ENCODE results near the gene HEATR9. TPM values are rescaled to one million over a fixed set of nuclear protein-coding genes. Genes with fewer than 3 reads are reported as not detected.

The HEATR9 gene
- total and polyA plus RNA-seq, 2 donors (not counting 1 experiment from before 2014, with no cell fraction given) = 0.06 TPM; not detected in 1

DNA sequence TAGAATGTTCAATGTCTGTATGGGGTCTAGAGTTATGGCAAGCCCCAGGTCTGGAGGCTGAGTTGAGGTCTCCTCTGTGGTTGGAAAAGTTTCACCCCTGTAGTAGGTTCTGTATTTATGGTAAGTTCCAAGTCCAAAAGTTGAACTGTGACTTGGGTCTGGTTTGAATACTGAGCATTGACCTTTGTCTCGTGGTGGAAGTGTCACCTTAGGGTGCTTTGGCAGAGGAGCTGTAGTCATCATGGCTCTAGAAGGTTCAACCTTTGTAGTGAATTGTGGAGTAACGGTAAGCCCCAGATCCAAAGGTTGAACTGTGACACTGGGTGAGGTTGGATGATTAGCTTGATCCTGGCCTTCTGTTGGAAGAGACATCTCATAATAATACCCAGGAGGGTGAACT lies 44.3 kb upstream of the HEATR9 start:
- H3K4me2 ChIP-seq (replicated peaks; ENCODE audit: low read depth, low read length, poor library complexity, severe bottlenecking) = no peak overlapping the region
- Mint-ChIP-seq H3K27me3 (no peaks in the 10 kb centered on the region), H3K4me3 (no peak overlapping the region), H3K27ac (no peak overlapping the region), H3K9me3 (ENCODE audit: insufficient read depth) (no peaks in the 10 kb centered on the region), H3K4me1 (no peaks in the 10 kb centered on the region)
- intact Hi-C loops (cut with micrococcal nuclease) = no loop called here
- ChIA-PET POLR2A (no interaction called here), CTCF (no interaction called here)
- H3K4me1 ChIP-seq (ENCODE audit: control insufficient read depth in 2 of 2, insufficient read depth in 2 of 2, low read length in 2 of 2) = no peaks in the 10 kb centered on the region
- no peak overlapping the region for H2AFZ ChIP-seq (ENCODE audit: insufficient read depth, low read depth, low read length, poor library complexity, severe bottlenecking)
- no peaks in the 10 kb centered on the region for H3K36me3 ChIP-seq (replicated peaks in 1 of 2; ENCODE audit: control extremely low read depth in 1 of 2, control insufficient read depth in 1 of 2, extremely low read depth in 1 of 2, insufficient read depth in 2 of 2, low read length in 1 of 2)
- no peaks in the 10 kb centered on the region for H3K79me2 ChIP-seq (ENCODE audit: control insufficient read depth, insufficient read depth, low read length)
- WGBS (ENCODE audit: insufficient coverage) = 96% methylated on average over 2 of the region's 2 CpGs
- H3K27me3 ChIP-seq (replicated peaks in 1 of 4; ENCODE audit: control extremely low read depth in 1 of 4, control insufficient read depth in 3 of 4, insufficient read depth in 4 of 4, low read length in 3 of 4) = no peaks in the 10 kb centered on the region
- H3K27ac ChIP-seq (ENCODE audit: low read length in 2 of 2) = no peak overlapping the region
- no peak overlapping the region for H3K9ac ChIP-seq (ENCODE audit: low read length)
- no peaks in the 10 kb centered on the region for H3K9me3 ChIP-seq (ENCODE audit: control extremely low read depth in 1 of 3, control insufficient read depth in 2 of 3, insufficient read depth in 1 of 3, low read length in 2 of 3)
- ATAC-seq (ENCODE audit: low read depth) (no peak), DNase-seq (no peak)
- TF ChIP-seq EZH2 (IDR thresholded peaks at IDR 0.05; ENCODE audit: borderline replicate concordance, insufficient read depth, low read depth, low read length, poor library complexity, severe bottlenecking) = no peak
- TF ChIP-seq, protein P1, sequence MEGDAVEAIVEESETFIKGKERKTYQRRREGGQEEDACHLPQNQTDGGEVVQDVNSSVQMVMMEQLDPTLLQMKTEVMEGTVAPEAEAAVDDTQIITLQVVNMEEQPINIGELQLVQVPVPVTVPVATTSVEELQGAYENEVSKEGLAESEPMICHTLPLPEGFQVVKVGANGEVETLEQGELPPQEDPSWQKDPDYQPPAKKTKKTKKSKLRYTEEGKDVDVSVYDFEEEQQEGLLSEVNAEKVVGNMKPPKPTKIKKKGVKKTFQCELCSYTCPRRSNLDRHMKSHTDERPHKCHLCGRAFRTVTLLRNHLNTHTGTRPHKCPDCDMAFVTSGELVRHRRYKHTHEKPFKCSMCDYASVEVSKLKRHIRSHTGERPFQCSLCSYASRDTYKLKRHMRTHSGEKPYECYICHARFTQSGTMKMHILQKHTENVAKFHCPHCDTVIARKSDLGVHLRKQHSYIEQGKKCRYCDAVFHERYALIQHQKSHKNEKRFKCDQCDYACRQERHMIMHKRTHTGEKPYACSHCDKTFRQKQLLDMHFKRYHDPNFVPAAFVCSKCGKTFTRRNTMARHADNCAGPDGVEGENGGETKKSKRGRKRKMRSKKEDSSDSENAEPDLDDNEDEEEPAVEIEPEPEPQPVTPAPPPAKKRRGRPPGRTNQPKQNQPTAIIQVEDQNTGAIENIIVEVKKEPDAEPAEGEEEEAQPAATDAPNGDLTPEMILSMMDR (IDR thresholded peaks at IDR 0.05) = no peak
- no peak overlapping the region for H3K4me3 ChIP-seq (ENCODE audit: control extremely low read depth in 1 of 5, extremely low read depth in 1 of 5, insufficient read depth in 1 of 5, low read depth in 2 of 5, low read length in 4 of 5)
- H4K20me1 ChIP-seq (ENCODE audit: control insufficient read depth, insufficient read depth, low read length, poor library complexity, severe bottlenecking) = no peaks in the 10 kb centered on the region

DNA sequence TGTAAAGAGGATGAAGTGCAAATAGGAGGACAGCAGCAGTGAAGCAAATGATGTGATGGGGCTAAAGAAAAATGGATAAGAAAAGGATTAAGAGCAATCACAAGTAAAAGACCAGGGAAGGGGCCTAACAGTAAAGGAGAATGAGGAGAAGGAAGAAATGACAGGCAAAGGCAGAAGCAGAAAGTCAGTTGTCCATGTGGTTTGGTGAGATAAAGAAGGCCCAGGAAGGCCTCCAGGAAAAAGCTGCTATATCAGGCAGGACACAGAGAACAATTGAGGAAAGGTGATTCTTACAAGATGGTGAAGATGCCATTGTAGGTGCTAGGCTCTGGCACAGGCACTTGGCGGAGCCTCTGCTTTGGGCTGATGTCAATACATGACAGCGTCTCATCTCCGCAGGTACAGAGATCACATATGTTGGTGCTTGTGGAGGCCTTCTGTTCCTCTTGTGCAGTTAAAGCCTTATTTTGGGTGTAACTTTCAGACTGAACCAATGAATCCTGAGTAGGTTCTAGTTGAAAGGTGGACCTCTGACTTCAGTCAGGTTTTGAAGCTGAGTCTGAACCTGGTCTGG lies 43.7 kb upstream of the HEATR9 start:
- Histone ChIP-seq H3K79me2 (ENCODE audit: control insufficient read depth, insufficient read depth, low read length) (no peaks in the 10 kb centered on the region), H3K36me3 (replicated peaks in 1 of 2; ENCODE audit: control extremely low read depth in 1 of 2, control insufficient read depth in 1 of 2, extremely low read depth in 1 of 2, insufficient read depth in 2 of 2, low read length in 1 of 2) (no peaks in the 10 kb centered on the region), H2AFZ (ENCODE audit: insufficient read depth, low read depth, low read length, poor library complexity, severe bottlenecking) (no peak overlapping the region), H3K4me1 (ENCODE audit: control insufficient read depth in 2 of 2, insufficient read depth in 2 of 2, low read length in 2 of 2) (no peaks in the 10 kb centered on the region), H3K27ac (ENCODE audit: low read length in 2 of 2) (no peak overlapping the region), H3K4me3 (ENCODE audit: control extremely low read depth in 1 of 5, extremely low read depth in 1 of 5, insufficient read depth in 1 of 5, low read depth in 2 of 5, low read length in 4 of 5) (no peak overlapping the region), H3K9me3 (ENCODE audit: control extremely low read depth in 1 of 3, control insufficient read depth in 2 of 3, insufficient read depth in 1 of 3, low read length in 2 of 3) (no peaks in the 10 kb centered on the region), H3K9ac (ENCODE audit: low read length) (no peak overlapping the region), H3K4me2 (replicated peaks; ENCODE audit: low read depth, low read length, poor library complexity, severe bottlenecking) (no peak overlapping the region), H4K20me1 (ENCODE audit: control insufficient read depth, insufficient read depth, low read length, poor library complexity, severe bottlenecking) (no peaks in the 10 kb centered on the region), H3K27me3 (replicated peaks in 1 of 4; ENCODE audit: control extremely low read depth in 1 of 4, control insufficient read depth in 3 of 4, insufficient read depth in 4 of 4, low read length in 3 of 4) (no peaks in the 10 kb centered on the region)
- no peak overlapping the region for H3K27ac Mint-ChIP-seq
- ChIA-PET CTCF (no interaction called here), POLR2A (no interaction called here)
- no peak for ATAC-seq (ENCODE audit: low read depth)
- no peaks in the 10 kb centered on the region for H3K27me3 Mint-ChIP-seq
- no peak for DNase-seq
- intact Hi-C loops (cut with micrococcal nuclease) = no loop called here
- H3K4me1 Mint-ChIP-seq = no peaks in the 10 kb centered on the region
- WGBS (ENCODE audit: insufficient coverage) = 97% methylated on average over 3 of the region's 3 CpGs
- no peak overlapping the region for H3K4me3 Mint-ChIP-seq
- H3K9me3 Mint-ChIP-seq (ENCODE audit: insufficient read depth) = no peaks in the 10 kb centered on the region
- TF ChIP-seq, protein P1 (IDR thresholded peaks at IDR 0.05) = no peak
- TF ChIP-seq EZH2 (IDR thresholded peaks at IDR 0.05; ENCODE audit: borderline replicate concordance, insufficient read depth, low read depth, low read length, poor library complexity, severe bottlenecking) = no peak
